Measurements from ENCODE around the gene CCR3.

DNA sequence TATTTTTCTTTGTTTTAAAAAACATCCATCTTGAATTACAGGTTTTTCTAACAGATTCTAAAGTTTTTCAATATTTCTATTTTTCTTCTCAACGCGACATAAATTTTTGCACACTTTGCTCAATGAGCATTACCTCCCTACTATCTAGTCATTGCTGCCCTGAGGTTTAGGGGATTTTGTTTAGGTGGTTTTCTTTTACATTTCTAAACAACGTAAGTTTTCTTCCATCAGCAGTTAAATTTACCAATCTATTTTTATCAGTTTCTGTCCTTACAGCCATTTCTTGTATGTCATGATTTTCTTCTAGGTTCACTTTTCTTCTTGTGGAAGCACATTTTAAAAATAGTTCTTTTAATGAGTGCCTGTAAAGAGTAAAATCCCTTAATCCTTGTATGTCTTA, 62.5 kb downstream of the CCR3 start:
- TF ChIP-seq, protein P1, sequence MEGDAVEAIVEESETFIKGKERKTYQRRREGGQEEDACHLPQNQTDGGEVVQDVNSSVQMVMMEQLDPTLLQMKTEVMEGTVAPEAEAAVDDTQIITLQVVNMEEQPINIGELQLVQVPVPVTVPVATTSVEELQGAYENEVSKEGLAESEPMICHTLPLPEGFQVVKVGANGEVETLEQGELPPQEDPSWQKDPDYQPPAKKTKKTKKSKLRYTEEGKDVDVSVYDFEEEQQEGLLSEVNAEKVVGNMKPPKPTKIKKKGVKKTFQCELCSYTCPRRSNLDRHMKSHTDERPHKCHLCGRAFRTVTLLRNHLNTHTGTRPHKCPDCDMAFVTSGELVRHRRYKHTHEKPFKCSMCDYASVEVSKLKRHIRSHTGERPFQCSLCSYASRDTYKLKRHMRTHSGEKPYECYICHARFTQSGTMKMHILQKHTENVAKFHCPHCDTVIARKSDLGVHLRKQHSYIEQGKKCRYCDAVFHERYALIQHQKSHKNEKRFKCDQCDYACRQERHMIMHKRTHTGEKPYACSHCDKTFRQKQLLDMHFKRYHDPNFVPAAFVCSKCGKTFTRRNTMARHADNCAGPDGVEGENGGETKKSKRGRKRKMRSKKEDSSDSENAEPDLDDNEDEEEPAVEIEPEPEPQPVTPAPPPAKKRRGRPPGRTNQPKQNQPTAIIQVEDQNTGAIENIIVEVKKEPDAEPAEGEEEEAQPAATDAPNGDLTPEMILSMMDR (conservative IDR thresholded peaks at IDR 0.05), result no peak
- no peak for TF ChIP-seq ZFX (IDR thresholded peaks at IDR 0.05)
